ENCODE results near the gene IPCEF1. TPM values are rescaled to one million over a fixed set of nuclear protein-coding genes. Genes with fewer than 3 reads are reported as not detected.
A peak's percentile ranks its signal among the peaks of the same experiment; 100 is the strongest.

Gene IPCEF1
- total and polyA plus RNA-seq, 5 donors, result 0.07 to 1.8 (median 1.1) TPM

DNA sequence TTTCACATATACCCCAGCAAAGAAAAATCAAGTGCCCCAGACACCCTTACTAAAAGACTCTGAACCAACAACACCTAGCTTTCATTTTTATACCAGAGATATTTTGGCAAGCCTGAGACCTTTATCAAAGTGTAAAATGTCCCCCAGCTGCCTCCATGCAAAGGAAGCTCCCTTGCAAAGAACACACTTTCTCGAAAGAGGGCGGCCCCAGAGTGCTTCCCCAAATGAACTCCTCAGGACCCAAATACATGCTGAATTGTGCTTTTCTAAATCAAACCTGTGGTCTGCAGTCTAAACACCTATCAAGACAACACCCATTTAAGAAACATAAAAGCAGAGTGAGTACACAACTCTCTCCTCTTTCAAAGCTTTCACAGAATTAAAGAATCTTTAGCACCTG, 490 bp downstream of the IPCEF1 start:
- intact Hi-C loops (cut with DNase I), result no loop called here
- 89% methylated on average over 2 of the region's 2 CpGs for WGBS
- Histone ChIP-seq H3K4me3 (ENCODE audit: low read length) (no peak overlapping the region), H3K9me3 (ENCODE audit: control insufficient read depth, low read length) (no peaks in the 10 kb centered on the region), H3K4me1 (ENCODE audit: control insufficient read depth, insufficient read depth, low read length) (no peaks in the 10 kb centered on the region), H3K27me3 (ENCODE audit: control insufficient read depth, insufficient read depth) (no peaks in the 10 kb centered on the region), H3K27ac (ENCODE audit: low read length) (no peak overlapping the region)
- no peak for DNase-seq
- ATAC-seq, result no peak

GRCh38 chr6:154354265-154354777, 2.3 kb downstream of the IPCEF1 start:
- H3K4me3 ChIP-seq (ENCODE audit: low read length), result no peak overlapping the region
- WGBS, result 94% methylated on average over 8 of the region's 8 CpGs
- H3K4me1 ChIP-seq (ENCODE audit: control insufficient read depth, insufficient read depth, low read length), result no peaks in the 10 kb centered on the region
- no peaks in the 10 kb centered on the region for H3K9me3 ChIP-seq (ENCODE audit: control insufficient read depth, low read length)
- DNase-seq (no peak), ATAC-seq (no peak)
- H3K27ac ChIP-seq (ENCODE audit: low read length), result no peak overlapping the region
- H3K27me3 ChIP-seq (ENCODE audit: control insufficient read depth, insufficient read depth), result no peaks in the 10 kb centered on the region
- intact Hi-C loops (cut with DNase I), result no loop called here

GRCh38 chr6:154353626-154354025, 3.0 kb downstream of the IPCEF1 start:
- DNase-seq (no peak), ATAC-seq (no peak)
- Histone ChIP-seq H3K9me3 (ENCODE audit: control insufficient read depth, low read length) (no peaks in the 10 kb centered on the region), H3K27me3 (ENCODE audit: control insufficient read depth, insufficient read depth) (no peaks in the 10 kb centered on the region), H3K4me3 (ENCODE audit: low read length) (no peak overlapping the region), H3K4me1 (ENCODE audit: control insufficient read depth, insufficient read depth, low read length) (no peaks in the 10 kb centered on the region), H3K27ac (ENCODE audit: low read length) (no peak overlapping the region)
- intact Hi-C loops (cut with DNase I), result no loop called here
- WGBS, result 90% methylated on average over 1 of the region's 1 CpG

- H3K9me3 ChIP-seq (ENCODE audit: control insufficient read depth, low read length), result no peaks in the 10 kb centered on the region
- H3K27me3 ChIP-seq (ENCODE audit: control insufficient read depth, insufficient read depth), result no peaks in the 10 kb centered on the region
- intact Hi-C loops (cut with DNase I), result no loop called here
- ATAC-seq (no peak), DNase-seq (peak in 1 of 3 donors; percentile 16)
- WGBS, result 88% methylated on average over 15 of the region's 15 CpGs
- H3K4me1 ChIP-seq (ENCODE audit: control insufficient read depth, insufficient read depth, low read length), result no peaks in the 10 kb centered on the region
- H3K4me3 ChIP-seq (ENCODE audit: low read length), result no peak overlapping the region
- H3K27ac ChIP-seq (ENCODE audit: low read length), result no peak overlapping the region
Observed at GRCh38 chr6:154352898-154353585, 3.6 kb downstream of the IPCEF1 start.

GRCh38 chr6:154350293-154350692, 6.3 kb downstream of the IPCEF1 start:
- intact Hi-C loops (cut with DNase I), result no loop called here
- no peaks in the 10 kb centered on the region for H3K9me3 ChIP-seq (ENCODE audit: control insufficient read depth, low read length)
- no peak overlapping the region for H3K27ac ChIP-seq (ENCODE audit: low read length)
- H3K4me1 ChIP-seq (ENCODE audit: control insufficient read depth, insufficient read depth, low read length), result no peaks in the 10 kb centered on the region
- DNase-seq (no peak), ATAC-seq (no peak)
- no peaks in the 10 kb centered on the region for H3K27me3 ChIP-seq (ENCODE audit: control insufficient read depth, insufficient read depth)
- 86% methylated on average over 3 of the region's 3 CpGs for WGBS
- H3K4me3 ChIP-seq (ENCODE audit: low read length), result no peak overlapping the region

DNA sequence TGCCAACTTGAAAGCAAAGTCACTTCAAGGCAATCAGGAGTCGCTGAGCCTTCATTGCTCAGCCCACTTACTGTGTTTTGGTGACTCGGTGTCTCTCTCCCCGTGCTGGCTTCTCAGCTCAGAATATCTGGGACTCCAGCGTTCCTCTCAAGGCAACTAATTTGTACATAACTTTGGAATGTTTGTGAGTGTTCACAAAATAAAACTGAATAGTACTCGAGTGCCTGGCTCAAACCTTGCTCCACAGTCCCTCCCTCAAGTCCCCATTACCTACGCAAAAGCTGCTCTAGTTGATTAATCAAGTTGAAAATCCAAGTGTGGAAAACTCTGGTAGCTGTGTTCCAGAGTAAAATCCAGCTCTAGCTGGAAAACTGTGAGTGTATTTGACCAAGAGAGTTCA, 8.6 kb downstream of the IPCEF1 start:
- intact Hi-C loops (cut with DNase I), result no loop called here
- DNase-seq (no peak), ATAC-seq (no peak)
- Histone ChIP-seq H3K4me1 (ENCODE audit: control insufficient read depth, insufficient read depth, low read length) (no peaks in the 10 kb centered on the region), H3K4me3 (ENCODE audit: low read length) (no peak overlapping the region), H3K27ac (ENCODE audit: low read length) (no peak overlapping the region), H3K9me3 (ENCODE audit: control insufficient read depth, low read length) (no peaks in the 10 kb centered on the region), H3K27me3 (ENCODE audit: control insufficient read depth, insufficient read depth) (no peaks in the 10 kb centered on the region)
- 94% methylated on average over 6 of the region's 6 CpGs for WGBS

- H3K27ac ChIP-seq (ENCODE audit: low read length), result no peak overlapping the region
- H3K4me1 ChIP-seq (ENCODE audit: control insufficient read depth, insufficient read depth, low read length), result no peaks in the 10 kb centered on the region
- WGBS, result 97% methylated on average over 4 of the region's 4 CpGs
- H3K4me3 ChIP-seq (ENCODE audit: low read length), result no peak overlapping the region
- H3K27me3 ChIP-seq (ENCODE audit: control insufficient read depth, insufficient read depth), result no peaks in the 10 kb centered on the region
- ATAC-seq (no peak), DNase-seq (no peak)
- no peaks in the 10 kb centered on the region for H3K9me3 ChIP-seq (ENCODE audit: control insufficient read depth, low read length)
- intact Hi-C loops (cut with DNase I), result no loop called here
Observed at GRCh38 chr6:154345811-154346210, 10.8 kb downstream of the IPCEF1 start.

GRCh38 chr6:154343473-154344308, 12.9 kb downstream of the IPCEF1 start:
- Histone ChIP-seq H3K9me3 (ENCODE audit: control insufficient read depth, low read length) (no peaks in the 10 kb centered on the region), H3K4me3 (ENCODE audit: low read length) (no peak overlapping the region), H3K27ac (ENCODE audit: low read length) (no peak overlapping the region), H3K27me3 (ENCODE audit: control insufficient read depth, insufficient read depth) (no peaks in the 10 kb centered on the region), H3K4me1 (ENCODE audit: control insufficient read depth, insufficient read depth, low read length) (no peaks in the 10 kb centered on the region)
- WGBS, result 59% methylated on average over 16 of the region's 16 CpGs
- DNase-seq (no peak), ATAC-seq (peak; percentile 78 to 87)
- intact Hi-C loops (cut with DNase I), result no loop called here

DNA sequence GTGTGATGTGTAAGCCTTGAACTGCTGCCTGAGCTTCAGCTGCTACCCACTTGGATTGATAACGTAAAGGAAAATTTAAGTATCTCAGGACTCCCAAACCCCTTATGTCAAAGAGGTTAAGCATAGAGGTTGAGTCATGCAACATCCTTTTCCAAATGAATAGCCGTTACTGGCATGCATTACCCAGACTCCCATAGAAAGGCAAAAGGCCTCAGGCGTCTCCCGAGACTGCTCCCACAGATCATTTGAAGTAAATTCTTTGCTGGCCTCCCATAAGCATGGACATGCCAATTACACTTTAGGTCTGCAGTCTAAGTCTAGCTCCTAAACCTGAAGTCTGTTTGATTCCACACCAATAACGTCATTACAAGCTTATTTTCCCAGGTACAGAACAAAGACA, 14.7 kb downstream of the IPCEF1 start:
- H3K4me3 ChIP-seq (ENCODE audit: low read length), result no peak overlapping the region
- no peaks in the 10 kb centered on the region for H3K4me1 ChIP-seq (ENCODE audit: control insufficient read depth, insufficient read depth, low read length)
- DNase-seq (no peak), ATAC-seq (no peak)
- no peaks in the 10 kb centered on the region for H3K27me3 ChIP-seq (ENCODE audit: control insufficient read depth, insufficient read depth)
- intact Hi-C loops (cut with DNase I), result no loop called here
- H3K27ac ChIP-seq (ENCODE audit: low read length), result no peak overlapping the region
- 64% methylated on average over 5 of the region's 5 CpGs for WGBS
- no peaks in the 10 kb centered on the region for H3K9me3 ChIP-seq (ENCODE audit: control insufficient read depth, low read length)

DNA sequence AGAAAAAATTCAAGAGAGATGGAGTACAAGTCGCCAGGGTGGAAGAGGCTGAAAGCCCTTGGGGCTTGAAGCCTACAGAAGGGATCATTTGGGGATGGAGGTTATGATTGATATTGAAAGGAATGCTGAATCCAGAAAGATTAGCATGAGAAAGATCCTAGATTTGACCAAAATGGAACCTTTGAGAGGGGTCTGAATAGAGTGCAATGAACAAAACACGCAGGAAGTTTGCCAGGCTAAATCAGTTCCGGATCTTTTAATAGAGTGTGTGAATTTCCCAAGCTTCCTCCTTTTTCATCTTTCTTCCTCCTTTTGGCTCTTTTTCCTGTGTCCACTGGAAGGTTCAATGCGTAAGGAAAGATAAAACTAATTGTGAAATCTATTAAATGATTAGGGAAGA, 15.3 kb downstream of the IPCEF1 start:
- intact Hi-C loops (cut with DNase I), result no loop called here
- no peak overlapping the region for H3K4me3 ChIP-seq (ENCODE audit: low read length)
- H3K4me1 ChIP-seq (ENCODE audit: control insufficient read depth, insufficient read depth, low read length), result no peaks in the 10 kb centered on the region
- no peak for DNase-seq
- no peak overlapping the region for H3K27ac ChIP-seq (ENCODE audit: low read length)
- H3K9me3 ChIP-seq (ENCODE audit: control insufficient read depth, low read length), result no peaks in the 10 kb centered on the region
- no peaks in the 10 kb centered on the region for H3K27me3 ChIP-seq (ENCODE audit: control insufficient read depth, insufficient read depth)
- 46% methylated on average over 4 of the region's 4 CpGs for WGBS
- ATAC-seq, result no peak

DNA sequence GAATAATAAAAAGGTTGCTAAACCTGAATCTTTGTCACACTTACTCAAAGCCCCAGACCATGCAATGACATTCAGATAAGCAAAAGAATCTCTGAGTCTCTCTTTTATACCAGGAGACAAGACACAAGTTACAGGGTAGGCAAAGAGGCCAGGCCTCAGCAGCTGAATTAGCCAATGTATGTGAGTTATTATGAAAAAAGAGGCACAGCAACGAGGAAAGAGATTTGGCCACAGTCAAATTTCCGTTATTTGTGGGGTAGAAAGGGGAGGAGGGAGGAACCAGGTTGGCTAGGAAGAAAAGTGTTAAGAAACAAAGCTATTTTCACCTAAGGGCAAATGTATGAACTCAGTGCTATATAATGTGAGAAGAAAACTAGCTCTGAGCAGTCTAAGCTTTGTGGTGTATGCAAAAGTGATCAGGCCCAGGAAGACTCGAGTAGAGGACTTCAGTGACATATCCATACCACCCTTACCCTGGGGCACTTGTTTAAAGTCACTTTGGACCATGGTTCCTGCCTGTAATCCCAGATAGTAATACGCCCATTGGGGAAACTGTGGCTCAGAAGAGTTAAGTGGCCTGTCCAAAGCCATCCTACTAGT, 19.1 kb downstream of the IPCEF1 start:
- H3K4me1 ChIP-seq (ENCODE audit: control insufficient read depth, insufficient read depth, low read length), result no peaks in the 10 kb centered on the region
- ATAC-seq (no peak), DNase-seq (no peak)
- intact Hi-C loops (cut with DNase I), result no loop called here
- 87% methylated on average over 4 of the region's 4 CpGs for WGBS
- H3K9me3 ChIP-seq (ENCODE audit: control insufficient read depth, low read length), result no peaks in the 10 kb centered on the region
- H3K27ac ChIP-seq (ENCODE audit: low read length), result no peak overlapping the region
- no peaks in the 10 kb centered on the region for H3K27me3 ChIP-seq (ENCODE audit: control insufficient read depth, insufficient read depth)
- no peak overlapping the region for H3K4me3 ChIP-seq (ENCODE audit: low read length)
